ENCODE measurements around the gene IFIT3. TPM values are rescaled to one million over a fixed set of nuclear protein-coding genes. Genes with fewer than 3 reads are reported as not detected.
"Not testable (repeated sequence)": the region's sequence is repeated elsewhere in the genome, so short reads cannot be mapped to it uniquely, and the experiment has no call there.

Gene IFIT3
- total RNA-seq, 2 experiments from 2014 or later, result 54.2 to 151 TPM

GRCh38 chr10:89346405-89347254 is 18.8 kb downstream of the IFIT3 start:
- Mint-ChIP-seq H3K36me3 (peaks cover 12% of the 10 kb centered on the region), H3K9me3 (ENCODE audit: low read depth) (no peaks in the 10 kb centered on the region), H3K27ac (no peak overlapping the region), H3K4me3 (no peak overlapping the region), H3K4me1 (peaks cover 19% of the 10 kb centered on the region), H3K27me3 (peaks cover 21% of the 10 kb centered on the region)
- ATAC-seq, result no peak
- DNase-seq, result no peak
- CTCF ChIA-PET, result interaction anchor here (1.3 kb wide), 1 partner anchor 22 kb away, joined by 3 read pairs; no protein-coding TSS in a partner anchor

DNA sequence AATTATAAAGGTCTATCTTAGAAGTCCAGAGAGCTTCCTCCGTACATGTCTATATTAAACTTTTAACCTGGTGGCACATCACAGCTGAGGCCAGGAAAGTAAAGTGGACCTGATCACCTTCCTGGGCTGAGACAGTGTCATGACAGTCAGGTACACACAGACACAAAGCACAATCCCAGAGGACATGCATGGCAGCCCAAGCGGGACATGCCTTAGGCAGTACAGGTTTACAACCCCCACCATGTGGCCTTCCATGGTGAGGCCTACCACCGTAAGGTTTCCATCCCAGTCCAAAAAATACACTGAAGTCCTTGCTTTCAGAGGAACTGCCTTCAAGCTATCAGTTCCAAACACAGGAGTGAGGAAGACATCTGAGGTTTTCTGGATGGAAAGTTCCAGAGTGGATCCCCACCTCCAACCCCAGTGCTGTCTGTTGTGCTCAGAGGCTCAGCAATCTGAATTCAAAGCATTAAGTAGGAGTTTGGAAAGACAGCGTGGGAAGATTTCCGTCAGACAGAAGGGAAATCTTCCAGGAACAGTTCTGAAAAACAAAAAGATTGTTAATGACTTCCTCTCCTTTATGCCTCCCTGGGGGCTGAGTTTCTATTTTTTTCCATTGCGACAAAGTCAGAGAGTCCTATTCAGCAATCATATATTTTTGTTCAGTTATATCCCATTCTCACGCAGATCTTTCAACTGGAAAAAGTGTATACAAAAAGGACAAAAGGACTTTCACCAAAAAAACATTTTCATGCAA is 20.1 kb downstream of the IFIT3 start:
- CTCF ChIA-PET, result interaction anchor here (1.3 kb wide), 1 partner anchor 21 kb away, joined by 3 read pairs; no protein-coding TSS in a partner anchor
- Mint-ChIP-seq H3K4me1 (peaks cover 26% of the 10 kb centered on the region), H3K27ac (no peak overlapping the region), H3K4me3 (no peak overlapping the region), H3K36me3 (peaks cover 4% of the 10 kb centered on the region), H3K27me3 (peaks cover 21% of the 10 kb centered on the region), H3K9me3 (ENCODE audit: low read depth) (no peaks in the 10 kb centered on the region)
- no peak for DNase-seq
- ATAC-seq, result no peak

DNA sequence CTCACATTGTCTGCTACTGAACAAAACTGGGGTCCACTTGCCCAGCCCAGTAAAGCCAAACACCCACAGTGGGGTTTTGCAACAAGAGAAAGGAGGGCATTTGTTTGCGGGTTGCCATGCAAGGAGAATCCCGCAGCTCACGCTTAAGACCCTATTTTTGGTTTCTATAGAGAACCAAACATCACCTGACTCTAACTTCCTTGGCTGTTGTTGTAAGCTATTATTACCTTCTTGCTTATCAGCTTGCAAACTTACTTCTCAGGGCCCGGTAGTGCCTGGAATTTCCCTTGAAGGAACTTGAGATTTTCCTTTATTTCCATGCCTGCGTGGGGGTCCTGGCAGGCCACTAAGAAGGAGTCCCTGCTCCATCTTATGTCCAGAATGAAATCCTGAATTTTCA is 20.7 kb downstream of the IFIT3 start:
- DNase-seq, result no peak
- Mint-ChIP-seq H3K27ac (no peak overlapping the region), H3K9me3 (ENCODE audit: low read depth) (no peaks in the 10 kb centered on the region), H3K4me3 (no peak overlapping the region), H3K36me3 (peaks cover 4% of the 10 kb centered on the region), H3K4me1 (peaks cover 26% of the 10 kb centered on the region), H3K27me3 (peaks cover 23% of the 10 kb centered on the region)
- CTCF ChIA-PET, result no interaction called here
- ATAC-seq, result no peak

GRCh38 chr10:89348975-89349374 is 21.2 kb downstream of the IFIT3 start:
- H3K9me3 Mint-ChIP-seq (ENCODE audit: low read depth), result no peaks in the 10 kb centered on the region
- peaks cover 25% of the 10 kb centered on the region for H3K27me3 Mint-ChIP-seq
- DNase-seq, result no peak
- H3K27ac Mint-ChIP-seq, result no peak overlapping the region
- peaks cover 4% of the 10 kb centered on the region for H3K36me3 Mint-ChIP-seq
- H3K4me1 Mint-ChIP-seq, result peaks cover 26% of the 10 kb centered on the region
- CTCF ChIA-PET, result no interaction called here
- H3K4me3 Mint-ChIP-seq, result no peak overlapping the region
- ATAC-seq, result no peak

DNA sequence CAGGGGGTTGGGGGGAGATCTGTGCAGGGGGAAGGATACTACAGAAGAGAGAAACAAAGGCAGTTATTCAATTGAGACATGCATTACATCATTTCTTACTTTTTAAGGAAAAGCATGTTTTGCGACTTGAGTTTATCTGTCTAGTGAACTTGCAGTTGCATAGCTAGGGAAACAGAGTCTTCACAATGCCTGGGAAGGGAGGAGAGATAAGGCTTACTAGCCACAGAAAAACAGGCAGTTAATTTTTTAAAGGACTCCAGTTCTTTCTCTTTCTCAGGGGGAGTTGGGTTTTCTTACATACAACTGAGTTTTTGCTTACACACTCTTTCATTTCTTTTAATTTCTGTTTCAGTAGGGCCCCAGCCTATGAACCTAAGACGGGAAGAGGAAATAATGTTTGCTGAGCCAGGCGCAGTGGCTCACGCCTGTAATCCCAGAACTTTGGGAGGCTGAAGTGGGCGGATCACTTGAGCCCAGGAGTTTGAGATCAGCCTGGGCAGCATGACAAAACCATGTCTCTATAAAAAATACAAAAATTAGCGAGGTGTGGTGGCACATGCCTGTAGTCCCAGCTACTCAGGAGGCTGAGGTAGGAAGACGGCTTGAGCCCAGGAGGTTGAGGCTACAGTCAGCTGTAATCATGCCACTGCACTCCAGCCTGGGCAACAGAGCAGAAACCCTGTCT is 23.0 kb downstream of the IFIT3 start:
- DNase-seq; H3K9me3 Mint-ChIP-seq (ENCODE audit: low read depth); H3K36me3 Mint-ChIP-seq; H3K4me3 Mint-ChIP-seq: not testable (repeated sequence)
- CTCF ChIA-PET, result interaction anchor here (1.0 to 2.1 kb wide), 2 partner anchors 16 to 18 kb away, joined by 3 to 10 read pairs; no protein-coding TSS in a partner anchor
- Mint-ChIP-seq H3K27me3 (peaks cover 28% of the 10 kb centered on the region), H3K27ac (peak overlapping the region; percentile 25), H3K4me1 (peaks cover 27% of the 10 kb centered on the region)
- peak; percentile 32 for ATAC-seq

DNA sequence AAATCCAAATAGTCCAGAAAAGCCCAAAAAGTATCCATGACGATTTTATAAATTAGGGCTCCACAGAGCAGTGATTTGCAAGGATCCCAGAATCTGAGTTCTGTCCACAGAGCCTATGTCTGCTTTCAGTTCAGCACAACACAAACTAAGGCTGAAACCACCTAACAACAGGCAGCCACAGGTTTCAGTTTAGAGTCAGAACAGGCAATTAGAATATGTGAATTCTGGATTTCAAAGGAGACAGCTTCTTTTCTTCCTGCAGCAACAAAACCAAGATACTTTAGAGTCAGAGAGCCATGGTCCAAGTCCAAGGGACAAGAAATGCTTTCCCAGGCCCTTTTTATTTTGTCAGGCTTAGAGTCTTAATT is 23.6 kb downstream of the IFIT3 start:
- H3K27ac Mint-ChIP-seq, result peak overlapping the region; percentile 2
- CTCF ChIA-PET, result interaction anchor here (1.0 to 2.1 kb wide), 2 partner anchors 15 to 18 kb away, joined by 3 to 10 read pairs; no protein-coding TSS in a partner anchor
- no peak overlapping the region for H3K4me3 Mint-ChIP-seq
- ATAC-seq (peak; percentile 83), DNase-seq (peak; percentile 58)
- H3K9me3 Mint-ChIP-seq (ENCODE audit: low read depth), result no peaks in the 10 kb centered on the region
- peaks cover 9% of the 10 kb centered on the region for H3K36me3 Mint-ChIP-seq
- peaks cover 27% of the 10 kb centered on the region for H3K4me1 Mint-ChIP-seq
- H3K27me3 Mint-ChIP-seq, result peaks cover 28% of the 10 kb centered on the region

- DNase-seq, result no peak
- H3K4me3 Mint-ChIP-seq, result no peak overlapping the region
- no peaks in the 10 kb centered on the region for H3K9me3 Mint-ChIP-seq (ENCODE audit: low read depth)
- peaks cover 28% of the 10 kb centered on the region for H3K27me3 Mint-ChIP-seq
- CTCF ChIA-PET, result interaction anchor here (1.0 to 2.1 kb wide), 2 partner anchors 15 to 17 kb away, joined by 3 to 10 read pairs; no protein-coding TSS in a partner anchor
- H3K27ac Mint-ChIP-seq, result no peak overlapping the region
- peaks cover 27% of the 10 kb centered on the region for H3K4me1 Mint-ChIP-seq
- ATAC-seq, result no peak
- peaks cover 9% of the 10 kb centered on the region for H3K36me3 Mint-ChIP-seq
These were observed 24.2 kb downstream of the IFIT3 start for GRCh38 chr10:89351780-89352597.

DNA sequence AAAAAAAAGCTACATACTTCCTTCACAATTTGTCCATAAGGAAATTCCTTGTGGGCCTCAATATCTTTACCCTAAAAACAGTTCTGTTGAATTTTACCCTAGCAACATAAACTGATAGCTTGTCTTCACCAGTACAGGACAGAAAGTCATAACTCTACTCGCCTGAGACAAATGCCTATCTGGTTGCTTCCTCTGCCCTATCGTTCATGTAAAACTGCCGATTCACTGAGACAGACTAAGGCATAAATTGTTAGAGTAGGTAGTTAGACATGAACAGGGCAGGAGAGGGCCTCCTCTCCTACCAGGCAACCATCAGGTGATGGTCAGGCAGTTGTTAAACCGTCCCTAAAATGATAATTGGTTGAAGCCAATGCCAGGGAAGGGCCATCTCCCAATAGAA is 25.0 kb downstream of the IFIT3 start:
- peaks cover 31% of the 10 kb centered on the region for H3K27me3 Mint-ChIP-seq
- peaks cover 27% of the 10 kb centered on the region for H3K4me1 Mint-ChIP-seq
- H3K9me3 Mint-ChIP-seq (ENCODE audit: low read depth), result no peaks in the 10 kb centered on the region
- ATAC-seq, result no peak
- CTCF ChIA-PET, result interaction anchor here (2.1 kb wide), 1 partner anchor 16 kb away, joined by 10 read pairs; no protein-coding TSS in a partner anchor
- no peak for DNase-seq
- H3K27ac Mint-ChIP-seq, result no peak overlapping the region
- peaks cover 9% of the 10 kb centered on the region for H3K36me3 Mint-ChIP-seq
- no peak overlapping the region for H3K4me3 Mint-ChIP-seq

- DNase-seq (no peak), ATAC-seq (no peak)
- H3K27me3 Mint-ChIP-seq, result peaks cover 26% of the 10 kb centered on the region
- H3K27ac Mint-ChIP-seq, result no peak overlapping the region
- H3K9me3 Mint-ChIP-seq (ENCODE audit: low read depth), result no peaks in the 10 kb centered on the region
- peaks cover 9% of the 10 kb centered on the region for H3K36me3 Mint-ChIP-seq
- no peak overlapping the region for H3K4me3 Mint-ChIP-seq
- peaks cover 21% of the 10 kb centered on the region for H3K4me1 Mint-ChIP-seq
- CTCF ChIA-PET, result no interaction called here
These were observed 27.7 kb downstream of the IFIT3 start for GRCh38 chr10:89355394-89355931.

GRCh38 chr10:89357096-89357495 is 29.3 kb downstream of the IFIT3 start:
- Mint-ChIP-seq H3K4me3 (no peak overlapping the region), H3K36me3 (peaks cover 8% of the 10 kb centered on the region), H3K27ac (no peak overlapping the region), H3K9me3 (ENCODE audit: low read depth) (no peaks in the 10 kb centered on the region), H3K27me3 (peaks cover 33% of the 10 kb centered on the region), H3K4me1 (peaks cover 4% of the 10 kb centered on the region)
- ATAC-seq (no peak), DNase-seq (no peak)
- CTCF ChIA-PET, result interaction anchor here (0.9 to 1.2 kb wide), 2 partner anchors 11 to 12 kb away, joined by 3 to 7 read pairs; no protein-coding TSS in a partner anchor

GRCh38 chr10:89357975-89358374 is 30.2 kb downstream of the IFIT3 start:
- no peak for ATAC-seq
- no peaks in the 10 kb centered on the region for H3K9me3 Mint-ChIP-seq (ENCODE audit: low read depth)
- CTCF ChIA-PET, result interaction anchor here (1.2 kb wide), 1 partner anchor 11 kb away, joined by 7 read pairs; no protein-coding TSS in a partner anchor

DNA sequence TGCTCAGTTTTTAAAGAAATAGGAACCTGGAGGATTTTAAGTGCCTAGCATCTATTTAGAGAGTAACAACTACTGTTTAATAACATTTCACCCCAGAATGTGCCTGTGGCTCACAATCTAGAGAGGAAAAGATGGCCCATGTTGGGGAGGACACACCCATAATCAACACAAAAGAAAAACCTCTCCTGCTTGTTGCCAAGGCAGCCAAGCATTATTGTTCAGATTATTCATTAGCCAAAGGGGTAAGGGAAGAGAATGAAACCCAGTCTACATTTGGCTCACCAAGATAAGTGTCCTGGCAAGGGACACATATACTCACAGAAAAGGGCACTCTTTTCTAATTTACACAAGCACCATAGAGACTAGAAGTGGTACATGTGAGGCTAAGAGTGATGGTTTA is 32.4 kb downstream of the IFIT3 start:
- DNase-seq, result no peak
- Mint-ChIP-seq H3K4me1 (peaks cover 8% of the 10 kb centered on the region), H3K36me3 (no peaks in the 10 kb centered on the region), H3K9me3 (ENCODE audit: low read depth) (no peaks in the 10 kb centered on the region), H3K4me3 (no peak overlapping the region), H3K27me3 (peaks cover 31% of the 10 kb centered on the region), H3K27ac (no peak overlapping the region)
- ATAC-seq, result no peak
- CTCF ChIA-PET, result no interaction called here

More at GRCh38 chr10:89357975-89358374, 30.2 kb downstream of the IFIT3 start:
- no peak overlapping the region for H3K27ac Mint-ChIP-seq
- peaks cover 33% of the 10 kb centered on the region for H3K27me3 Mint-ChIP-seq
- no peak overlapping the region for H3K4me3 Mint-ChIP-seq
- H3K4me1 Mint-ChIP-seq, result peaks cover 1% of the 10 kb centered on the region
- no peak for DNase-seq
- H3K36me3 Mint-ChIP-seq, result peaks cover 6% of the 10 kb centered on the region

Data from activated CD8-positive, alpha-beta memory T cell treated with anti-CD3 and anti-CD28 coated beads, Interleukin-2, amount 10 ng/mL, durations not matched to agents 7 days and 5 days (primary cell).